GM18502 (cell line): ENCODE measurements around the gene HEXB.
"Not testable (repeated sequence)": the region's sequence is repeated elsewhere in the genome, so short reads cannot be mapped to it uniquely, and the experiment has no call there.

ENCODE experiments used
- ATAC-seq: cut with Tn5 transposase; IDR thresholded peaks from one replicate; pipeline ENCODE4 v1.9.1; 2021; ENCODE audit warnings: mild to moderate bottlenecking; ENCODE audit not compliant: unreplicated experiment, poor library complexity

HEXB gene

GRCh38 chr5:74655716-74656115 lies 29.3 kb upstream of the HEXB start:
- ATAC-seq, result no peak

- no peak for ATAC-seq
Measured at GRCh38 chr5:74657165-74657564, 27.9 kb upstream of the HEXB start.

- ATAC-seq, result no peak
Measured at GRCh38 chr5:74659172-74659571, 25.9 kb upstream of the HEXB start.

GRCh38 chr5:74660140-74660539 lies 24.9 kb upstream of the HEXB start:
- ATAC-seq, result no peak

GRCh38 chr5:74660873-74661272 lies 24.2 kb upstream of the HEXB start:
- ATAC-seq, result no peak

- no peak for ATAC-seq
Measured at GRCh38 chr5:74664551-74664950, 20.5 kb upstream of the HEXB start.

- no peak for ATAC-seq
Measured at GRCh38 chr5:74665273-74665672, 19.8 kb upstream of the HEXB start.

- ATAC-seq, result no peak
Measured at GRCh38 chr5:74665816-74666215, 19.2 kb upstream of the HEXB start.

- no peak for ATAC-seq
Measured at GRCh38 chr5:74667396-74667795, 17.6 kb upstream of the HEXB start.

- no peak for ATAC-seq
Measured at GRCh38 chr5:74669821-74670220, 15.2 kb upstream of the HEXB start.

GRCh38 chr5:74670396-74671038 lies 14.5 kb upstream of the HEXB start:
- no peak for ATAC-seq

GRCh38 chr5:74672215-74672877 lies 12.7 kb upstream of the HEXB start:
- ATAC-seq, result no peak

- ATAC-seq, result no peak
Measured at GRCh38 chr5:74673011-74673790, 11.8 kb upstream of the HEXB start.

- not testable (repeated sequence) for ATAC-seq
Measured at GRCh38 chr5:74676466-74676865, 8.6 kb upstream of the HEXB start.

- not testable (repeated sequence) for ATAC-seq
Measured at GRCh38 chr5:74678123-74678522, 6.9 kb upstream of the HEXB start.

- ATAC-seq, result not testable (repeated sequence)
Measured at GRCh38 chr5:74679300-74679699, 5.7 kb upstream of the HEXB start.

- no peak for ATAC-seq
Measured at GRCh38 chr5:74679966-74680365, 5.1 kb upstream of the HEXB start.

GRCh38 chr5:74685979-74686631 lies 1.1 kb downstream of the HEXB start:
- peak; percentile 61 for ATAC-seq

GRCh38 chr5:74686962-74687751 lies 2.1 kb downstream of the HEXB start:
- no peak for ATAC-seq

GRCh38 chr5:74693191-74693590 lies 8.2 kb downstream of the HEXB start:
- ATAC-seq, result no peak
